ENCODE measurements around the gene CASP8.

The CASP8 gene

GRCh38 chr2:201327678-201328077 lies 67.3 kb downstream of the CASP8 start:
- Histone ChIP-seq H3K4me3 (ENCODE audit: low read length) (no peak overlapping the region), H3K27me3 (ENCODE audit: control insufficient read depth, insufficient read depth, low read length) (no peaks in the 10 kb centered on the region), H3K27ac (ENCODE audit: low read depth, low read length) (no peak overlapping the region), H3K9ac (ENCODE audit: low read length) (no peak overlapping the region), H3K4me1 (ENCODE audit: control insufficient read depth, insufficient read depth, low read length) (no peaks in the 10 kb centered on the region), H3K36me3 (ENCODE audit: control insufficient read depth, insufficient read depth, low read length) (no peaks in the 10 kb centered on the region)

GRCh38 chr2:201329409-201329808 lies 69.1 kb downstream of the CASP8 start:
- H3K9ac ChIP-seq (ENCODE audit: low read length) = no peak overlapping the region
- no peak overlapping the region for H3K4me3 ChIP-seq (ENCODE audit: low read length)
- H3K4me1 ChIP-seq (ENCODE audit: control insufficient read depth, insufficient read depth, low read length) = no peaks in the 10 kb centered on the region
- no peak overlapping the region for H3K27ac ChIP-seq (ENCODE audit: low read depth, low read length)
- no peaks in the 10 kb centered on the region for H3K27me3 ChIP-seq (ENCODE audit: control insufficient read depth, insufficient read depth, low read length)
- no peaks in the 10 kb centered on the region for H3K36me3 ChIP-seq (ENCODE audit: control insufficient read depth, insufficient read depth, low read length)

Data from rectal smooth muscle tissue (tissue), 1 donor.